HG02759 (cell line): ENCODE data around the gene AOC2.
A peak's percentile ranks its signal among the peaks of the same experiment; 100 is the strongest.

ENCODE experiments used
- ATAC-seq: cut with Tn5 transposase; IDR thresholded peaks from one replicate; pipeline ENCODE4 v1.9.1; 2021; ENCODE audit warnings: mild to moderate bottlenecking, moderate library complexity; ENCODE audit not compliant: unreplicated experiment

Gene AOC2

GRCh38 chr17:42844271-42844670 is at the start of gene AOC2:
AOC2 (plus strand) TSS chr17:42844580; CDS start chr17:42844627, 47 bp downstream.
- no peak for ATAC-seq

GRCh38 chr17:42795061-42795460 is 49.3 kb upstream of the AOC2 start:
- ATAC-seq = no peak

- no peak for ATAC-seq
These were observed 48.9 kb upstream of the AOC2 start for GRCh38 chr17:42795465-42795864.

- no peak for ATAC-seq
These were observed 48.2 kb upstream of the AOC2 start for GRCh38 chr17:42796066-42796758.

GRCh38 chr17:42797067-42798007 is 47.0 kb upstream of the AOC2 start:
- ATAC-seq = no peak

- ATAC-seq = no peak
These were observed 46.4 kb upstream of the AOC2 start for GRCh38 chr17:42798011-42798382.

GRCh38 chr17:42798383-42799380 is 45.7 kb upstream of the AOC2 start, which contains the start of the genes CNTD1 and COA3:
CNTD1 (plus strand) TSS chr17:42798861; CDS start chr17:42799068, 207 bp downstream.
COA3 (minus strand) TSS chr17:42798704; CDS start chr17:42798681, 23 bp downstream.
- peak; percentile 83 for ATAC-seq

- ATAC-seq = no peak
These were observed 41.1 kb upstream of the AOC2 start for GRCh38 chr17:42803074-42803883.

GRCh38 chr17:42804918-42805367 is 39.4 kb upstream of the AOC2 start:
- no peak for ATAC-seq

- no peak for ATAC-seq
These were observed 38.1 kb upstream of the AOC2 start for GRCh38 chr17:42806249-42806648.

GRCh38 chr17:42809250-42809649 is 35.1 kb upstream of the AOC2 start:
- no peak for ATAC-seq

GRCh38 chr17:42814633-42815399 is 29.6 kb upstream of the AOC2 start:
- no peak for ATAC-seq

GRCh38 chr17:42817866-42818265 is 26.5 kb upstream of the AOC2 start:
- ATAC-seq = no peak

- ATAC-seq = no peak
These were observed 26.0 kb upstream of the AOC2 start for GRCh38 chr17:42818379-42818778.

- no peak for ATAC-seq
These were observed 24.3 kb upstream of the AOC2 start for GRCh38 chr17:42819939-42820535.

GRCh38 chr17:42821176-42821575 is 23.2 kb upstream of the AOC2 start:
- no peak for ATAC-seq

- ATAC-seq = no peak
These were observed 16.9 kb upstream of the AOC2 start for GRCh38 chr17:42827472-42827871.

GRCh38 chr17:42830971-42831370 is 13.4 kb upstream of the AOC2 start:
- ATAC-seq = no peak
